ENCODE measurements around the gene INTS1.

The INTS1 gene

GRCh38 chr7:1428941-1429501 is 75.2 kb downstream of the INTS1 start:
- DNase-seq = no peak

GRCh38 chr7:1427064-1427657 is 77.0 kb downstream of the INTS1 start:
- no peak for DNase-seq

GRCh38 chr7:1426474-1426873 is 77.7 kb downstream of the INTS1 start:
- DNase-seq = no peak

GRCh38 chr7:1425292-1426136 is 78.7 kb downstream of the INTS1 start:
- DNase-seq = no peak

- DNase-seq = no peak
These were observed 80.1 kb downstream of the INTS1 start for GRCh38 chr7:1424041-1424440.

GRCh38 chr7:1423264-1423811 is 80.9 kb downstream of the INTS1 start:
- DNase-seq = no peak

GRCh38 chr7:1422512-1423263 is 81.5 kb downstream of the INTS1 start:
- DNase-seq = no peak

- no peak for DNase-seq
These were observed 82.2 kb downstream of the INTS1 start for GRCh38 chr7:1421946-1422345.

GRCh38 chr7:1421020-1421790 is 83.0 kb downstream of the INTS1 start:
- DNase-seq = no peak

All from right hindlimb (tissue), 1 donor.